Right lobe of liver (tissue), 6 donors: Measurements from ENCODE around the gene NKX3-2. TPM values are rescaled to one million over a fixed set of nuclear protein-coding genes. Genes with fewer than 3 reads are reported as not detected.

Experiments
- ATAC-seq, 4 donors: fragments of 200-7000 bp; cut with Tn5 transposase; one replicate each; pipeline ENCODE4 v1.9.1; 2020; ENCODE audit warnings: mild to moderate bottlenecking in 4 of 4, moderate library complexity in 4 of 4
- DNase-seq, 3 donors: peaks; one replicate each; pipeline ENCODE4 v3.0.0-alpha.2; 2020
- H3K27ac ChIP-seq, 3 donors: fragments of 200-600 bp; one replicate each; pipeline ENCODE4 v1.8.0; 2022
- H3K27me3 ChIP-seq, 2 donors: fragments of 200-600 bp; one replicate each; pipeline ENCODE4 v1.8.0; 2022
- H3K36me3 ChIP-seq, 4 donors: fragments of 200-600 bp; sonication (generic) in 1 of 4; one replicate each; pipeline versions ENCODE4 v1.5.1 to v1.8.0; 2017 to 2022; ENCODE audit warnings: control low read depth in 1 of 4
- H3K4me1 ChIP-seq, 4 donors: fragments of 200-600 bp; sonication (generic) in 1 of 4; one replicate each; pipeline versions ENCODE4 v1.5.1 to v1.8.0; 2017 to 2022; ENCODE audit warnings: control low read depth in 1 of 4
- H3K4me3 ChIP-seq, 3 donors: fragments of 200-600 bp; one replicate each; pipeline ENCODE4 v1.8.0; 2022
- H3K9me3 ChIP-seq, 4 donors: fragments of 200-600 bp; sonication (generic) in 1 of 4; one replicate each; pipeline versions ENCODE4 v1.5.1 to v1.8.0; 2017 to 2022; ENCODE audit warnings: control low read depth in 1 of 4
- POLR2A ChIP-seq: fragments of 450-650 bp; IDR thresholded peaks from one replicate; pipeline ENCODE4 v1.6.1; 2017; ENCODE audit warnings: antibody characterized with exemption, mild to moderate bottlenecking
- WGBS: methylation state at CpG from one replicate; pipeline ENCODE4 v1.1.6; 2018; ENCODE audit warnings: low coverage, low lambda C conversion rate; ENCODE audit not compliant: insufficient coverage; ENCODE audit errors: missing lambda C conversion rate; 5-methylcytosine and 5-hydroxymethylcytosine counted together
- intact Hi-C, 2 donors: fragments of 100-400 bp; cut with DNase I; formaldehyde crosslinking; loops; one replicate each; pipeline versions ENCODE4 v1.11.2 to v1.14.1; 2022
- total RNA-seq, 6 experiments: library from RNA; depleted of rRNA in 2 of 6; stranded (reverse); fragments of >200 nt in 2 of 6; fragmentation: NEBNext Ultra II Directional in 3 of 6; extraction: Animal tissue kit (Norgen Biotek cat#: 25700) in 3 of 6; gene quantifications; one replicate each; pipeline versions ENCODE4 v1.1.0 to v1.2.4, GENCODE V29; 2016 to 2023
- TF ChIP-seq, protein P1 (sequence below), 4 donors: fragments of 200-600 bp in 3 of 4; fragments of 450-650 bp in 1 of 4; IDR thresholded peaks; one replicate each; pipeline versions ENCODE4 v1.5.1 to v1.8.0; 2016 to 2022; ENCODE audit warnings: antibody characterized with exemption in 4 of 4, mild to moderate bottlenecking in 2 of 4
- donor health status: DM: no; HTN: yes; CAD: no.
- donor health status: DM: no; HTN: no; CAD: no.
- donor health status: DM: no; HTN: no; CAD: no.
- donor health status: DM: no; HTN: yes; CAD: no.
- donor health status: DM: no; HTN: yes; CAD: no.

NKX3-2 gene
- total RNA-seq, 6 experiments from 2014 or later = not detected

DNA sequence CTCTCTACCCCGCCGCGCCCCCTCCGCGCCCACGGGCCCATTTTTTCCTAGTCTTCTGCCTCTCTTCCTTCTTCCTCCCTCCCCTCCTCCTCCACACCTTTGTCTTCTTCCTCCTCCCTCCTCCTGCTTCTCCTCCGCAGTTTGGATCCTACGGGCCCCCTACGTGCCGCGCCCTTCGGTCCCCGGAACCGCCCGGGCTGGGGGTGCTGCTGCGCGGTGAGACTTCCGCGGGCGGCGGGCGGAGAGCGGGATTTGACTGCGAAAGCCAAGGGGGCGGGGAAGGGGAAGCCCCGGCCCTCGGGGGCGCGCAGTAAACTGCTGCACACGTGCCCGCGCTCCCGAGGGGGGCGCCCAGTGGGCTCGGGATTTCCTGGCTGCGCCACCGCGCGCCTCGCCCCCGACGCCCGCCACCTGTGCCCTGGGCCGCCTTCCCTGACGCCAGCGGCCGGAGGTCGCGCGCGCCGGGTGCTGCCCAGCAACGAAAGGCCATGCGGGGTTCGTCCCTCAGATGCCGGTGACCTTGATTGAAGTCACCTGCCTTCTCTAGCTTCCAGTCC lies 3.3 kb upstream of the NKX3-2 start:
- WGBS = 4% methylated on average over 21 of the region's 56 CpGs
- Histone ChIP-seq H3K27me3 (peaks cover 18 to 42% of the 10 kb centered on the region in 2 donors), H3K27ac (no peak overlapping the region), H3K9me3 (no peaks in the 10 kb centered on the region), H3K4me3 (peak overlapping the region in 2 of 3 donors; percentile 11 to 22), H3K4me1 (peaks cover 0 to 12% (median 6%) of the 10 kb centered on the region in 4 donors), H3K36me3 (no peaks in the 10 kb centered on the region)
- ATAC-seq (no peak), DNase-seq (no peak)
- intact Hi-C loops = loop anchor here (5.0 to 10.0 kb wide), 2 partner anchors 695 to 703 kb away; no protein-coding TSS in a partner anchor
- TF ChIP-seq POLR2A = no peak
- TF ChIP-seq, protein P1, sequence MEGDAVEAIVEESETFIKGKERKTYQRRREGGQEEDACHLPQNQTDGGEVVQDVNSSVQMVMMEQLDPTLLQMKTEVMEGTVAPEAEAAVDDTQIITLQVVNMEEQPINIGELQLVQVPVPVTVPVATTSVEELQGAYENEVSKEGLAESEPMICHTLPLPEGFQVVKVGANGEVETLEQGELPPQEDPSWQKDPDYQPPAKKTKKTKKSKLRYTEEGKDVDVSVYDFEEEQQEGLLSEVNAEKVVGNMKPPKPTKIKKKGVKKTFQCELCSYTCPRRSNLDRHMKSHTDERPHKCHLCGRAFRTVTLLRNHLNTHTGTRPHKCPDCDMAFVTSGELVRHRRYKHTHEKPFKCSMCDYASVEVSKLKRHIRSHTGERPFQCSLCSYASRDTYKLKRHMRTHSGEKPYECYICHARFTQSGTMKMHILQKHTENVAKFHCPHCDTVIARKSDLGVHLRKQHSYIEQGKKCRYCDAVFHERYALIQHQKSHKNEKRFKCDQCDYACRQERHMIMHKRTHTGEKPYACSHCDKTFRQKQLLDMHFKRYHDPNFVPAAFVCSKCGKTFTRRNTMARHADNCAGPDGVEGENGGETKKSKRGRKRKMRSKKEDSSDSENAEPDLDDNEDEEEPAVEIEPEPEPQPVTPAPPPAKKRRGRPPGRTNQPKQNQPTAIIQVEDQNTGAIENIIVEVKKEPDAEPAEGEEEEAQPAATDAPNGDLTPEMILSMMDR (IDR thresholded peaks at IDR 0.05) = no peak

DNA sequence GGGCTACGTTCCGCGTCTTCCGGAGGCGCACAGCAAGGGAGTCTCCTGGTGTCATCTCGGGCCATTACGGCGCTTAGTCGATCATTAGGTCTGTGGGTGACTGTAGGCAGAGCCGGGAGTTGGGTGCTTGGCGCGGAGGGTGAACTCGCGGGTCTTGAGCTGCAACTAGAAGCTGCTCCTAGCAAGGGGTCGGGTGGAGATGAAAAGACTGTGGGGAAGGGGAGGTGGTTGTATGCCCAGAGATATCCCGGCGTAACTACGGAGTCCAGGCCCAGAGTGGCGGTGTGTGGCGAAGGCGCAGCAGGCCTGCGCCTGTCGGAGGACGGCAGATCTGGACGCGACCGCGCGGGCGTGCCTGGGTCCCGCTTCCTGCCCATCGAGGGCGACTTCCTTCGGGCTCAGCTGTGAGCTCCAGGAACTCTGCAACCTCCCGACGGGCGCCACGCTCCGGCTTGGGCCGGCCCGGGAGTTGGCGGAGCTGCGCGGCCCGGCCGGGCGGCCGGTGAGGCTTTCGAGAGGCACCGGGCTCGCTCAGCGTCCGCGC lies 2.7 kb upstream of the NKX3-2 start:
- Histone ChIP-seq H3K27ac (no peak overlapping the region), H3K27me3 (peaks cover 18 to 48% of the 10 kb centered on the region in 2 donors), H3K4me3 (peak overlapping the region in 2 of 3 donors; percentile 11 to 22), H3K9me3 (no peaks in the 10 kb centered on the region), H3K4me1 (peaks cover 0 to 16% (median 6%) of the 10 kb centered on the region in 4 donors), H3K36me3 (no peaks in the 10 kb centered on the region)
- DNase-seq = no peak
- WGBS = 5% methylated on average over 17 of the region's 54 CpGs
- TF ChIP-seq, protein P1 (IDR thresholded peaks at IDR 0.05) = no peak
- TF ChIP-seq POLR2A = no peak
- peak in 2 of 4 donors; percentile 5 to 10 for ATAC-seq
- intact Hi-C loops = loop anchor here (5.0 to 10.0 kb wide), 2 partner anchors 695 to 702 kb away; no protein-coding TSS in a partner anchor

DNA sequence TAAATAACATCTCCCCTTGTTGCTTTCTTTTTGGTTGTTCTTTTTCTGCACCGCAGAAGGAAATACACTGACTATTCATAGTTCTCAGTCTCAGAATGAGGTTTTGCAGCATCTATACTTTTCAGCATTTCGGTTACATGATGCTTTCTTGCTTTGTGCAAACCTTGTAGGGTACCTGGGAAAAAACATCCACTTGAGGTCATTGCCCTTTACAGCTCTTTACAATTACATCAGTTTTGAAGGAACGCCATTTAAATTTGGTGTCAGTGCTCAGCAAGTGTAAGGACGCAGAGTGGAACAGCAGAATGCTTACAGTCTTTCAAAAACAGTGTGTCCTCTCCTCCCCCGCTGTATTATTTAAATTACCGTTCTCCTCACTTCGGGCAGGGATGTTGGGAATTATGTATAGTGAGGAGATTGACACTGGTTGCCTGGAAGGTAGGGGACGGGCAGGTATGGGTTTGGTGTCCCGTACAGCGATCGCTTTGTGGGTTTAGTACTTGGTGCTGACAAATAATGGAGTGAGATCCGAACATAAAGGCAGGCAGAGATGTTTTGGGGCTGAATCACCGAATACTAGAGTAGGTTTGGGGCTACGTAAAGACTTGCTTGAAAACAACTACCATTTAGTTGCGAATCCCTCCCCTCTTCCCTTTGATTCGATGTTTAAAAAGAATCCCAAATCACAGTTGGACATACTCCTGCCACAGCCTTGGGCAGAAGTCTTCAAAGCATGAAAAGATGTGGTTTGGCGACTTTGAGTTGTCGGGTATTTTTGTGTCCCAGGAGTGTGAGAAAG lies 2.0 kb upstream of the NKX3-2 start:
- no peak overlapping the region for H3K4me3 ChIP-seq
- H3K27me3 ChIP-seq = peaks cover 24 to 53% of the 10 kb centered on the region in 2 donors
- ATAC-seq (no peak), DNase-seq (no peak)
- TF ChIP-seq, protein P1 (IDR thresholded peaks at IDR 0.05) = no peak
- no peak for TF ChIP-seq POLR2A
- peaks cover 0 to 21% (median 6%) of the 10 kb centered on the region in 4 donors for H3K4me1 ChIP-seq
- H3K36me3 ChIP-seq = no peaks in the 10 kb centered on the region
- no peak overlapping the region for H3K27ac ChIP-seq
- intact Hi-C loops = loop anchor here (5.0 to 10.0 kb wide), 2 partner anchors 694 to 702 kb away; no protein-coding TSS in a partner anchor
- no peaks in the 10 kb centered on the region for H3K9me3 ChIP-seq
- WGBS = 11% methylated on average over 18 of the region's 18 CpGs

DNA sequence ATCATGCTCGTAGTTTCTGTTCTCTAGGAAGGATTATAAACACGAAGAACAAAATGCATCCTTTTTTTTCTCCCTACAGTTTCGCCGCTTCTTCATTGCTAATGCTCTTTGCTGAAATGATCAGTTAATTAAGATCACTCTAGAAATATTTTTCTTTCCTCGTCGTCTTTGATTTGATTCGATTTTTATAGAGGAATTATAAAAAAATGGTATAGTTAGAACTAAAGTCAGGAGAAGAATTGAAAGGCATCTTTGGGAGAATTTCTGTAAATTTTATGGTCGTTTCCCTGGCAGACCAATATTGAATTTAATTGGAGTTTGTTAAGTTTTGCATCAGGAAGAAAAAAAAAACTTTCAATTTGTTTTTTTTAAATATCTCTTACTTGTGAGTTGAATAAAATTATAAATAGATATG lies 1.1 kb upstream of the NKX3-2 start:
- intact Hi-C loops = loop anchor here (5.0 to 10.0 kb wide), 2 partner anchors 693 to 701 kb away; no protein-coding TSS in a partner anchor
- no peaks in the 10 kb centered on the region for H3K9me3 ChIP-seq
- no peak overlapping the region for H3K4me3 ChIP-seq
- no peak for ATAC-seq
- WGBS = 4% methylated on average over 8 of the region's 8 CpGs
- peaks cover 0 to 21% (median 6%) of the 10 kb centered on the region in 4 donors for H3K4me1 ChIP-seq
- TF ChIP-seq POLR2A = no peak
- TF ChIP-seq, protein P1 (IDR thresholded peaks at IDR 0.05) = no peak
- DNase-seq = no peak
- H3K27me3 ChIP-seq = peaks cover 28 to 62% of the 10 kb centered on the region in 2 donors
- H3K36me3 ChIP-seq = no peaks in the 10 kb centered on the region
- H3K27ac ChIP-seq = no peak overlapping the region
